AG08395 (cell line): Measurements from ENCODE around the gene CDK8.
A peak's percentile ranks its signal among the peaks of the same experiment; 100 is the strongest.
"Not testable (repeated sequence)": the region's sequence is repeated elsewhere in the genome, so short reads cannot be mapped to it uniquely, and the experiment has no call there.

Experiments
- DNase-seq: peaks from one replicate; pipeline ENCODE4 v3.0.0; 2012; ENCODE audit warnings: mixed read lengths, low spot score

The CDK8 gene

GRCh38 chr13:26316095-26316494, 62.2 kb downstream of the CDK8 start:
- DNase-seq, result not testable (repeated sequence)

GRCh38 chr13:26320766-26321165, 66.8 kb downstream of the CDK8 start:
- no peak for DNase-seq

DNA sequence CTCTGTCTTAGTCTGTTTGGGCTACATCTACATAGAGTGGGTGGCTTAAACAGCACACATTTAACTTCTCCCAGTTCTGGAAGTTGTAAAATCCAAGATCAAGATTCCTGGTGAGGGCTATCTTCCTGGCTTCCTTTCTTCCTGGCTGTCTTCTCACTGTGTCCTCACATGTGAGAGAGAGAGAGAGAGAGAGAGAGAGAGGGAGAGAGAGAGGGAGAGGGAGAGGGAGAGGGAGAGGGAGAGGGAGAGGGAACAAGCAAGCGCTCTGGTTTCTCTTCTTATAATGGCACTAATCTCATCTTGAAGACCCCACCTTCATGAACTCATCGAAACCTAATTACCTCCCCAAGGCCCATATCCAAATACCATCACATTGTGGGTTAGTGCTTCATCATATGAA, 69.2 kb downstream of the CDK8 start:
- DNase-seq, result no peak

GRCh38 chr13:26323764-26324163, 69.8 kb downstream of the CDK8 start:
- no peak for DNase-seq

GRCh38 chr13:26324294-26324693, 70.4 kb downstream of the CDK8 start:
- DNase-seq, result no peak

GRCh38 chr13:26324867-26325266, 70.9 kb downstream of the CDK8 start:
- DNase-seq, result no peak

- no peak for DNase-seq
Measured at GRCh38 chr13:26325876-26326275, 71.9 kb downstream of the CDK8 start.

DNA sequence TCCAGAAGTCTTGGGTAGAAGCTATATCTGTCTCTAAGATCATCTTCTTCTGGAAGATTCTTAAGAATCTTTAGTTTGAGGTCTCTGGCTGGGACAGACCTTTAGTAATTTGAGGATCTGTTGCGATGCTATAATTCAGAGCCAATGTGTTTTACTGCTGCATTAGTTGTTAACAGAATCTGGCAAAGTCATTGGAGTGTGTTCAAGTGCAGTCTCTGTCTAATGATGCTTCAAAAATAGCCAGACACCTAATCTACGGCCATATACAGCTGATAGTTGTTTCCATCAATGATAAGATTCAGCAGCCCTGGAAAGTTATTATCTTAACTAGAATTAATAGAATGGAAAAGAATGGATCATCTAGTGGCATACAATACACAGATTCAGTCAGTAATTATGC, 72.6 kb downstream of the CDK8 start:
- DNase-seq, result no peak

- no peak for DNase-seq
Measured at GRCh38 chr13:26327940-26328725, 74.2 kb downstream of the CDK8 start.

GRCh38 chr13:26335158-26335557, 81.2 kb downstream of the CDK8 start:
- DNase-seq, result no peak

DNA sequence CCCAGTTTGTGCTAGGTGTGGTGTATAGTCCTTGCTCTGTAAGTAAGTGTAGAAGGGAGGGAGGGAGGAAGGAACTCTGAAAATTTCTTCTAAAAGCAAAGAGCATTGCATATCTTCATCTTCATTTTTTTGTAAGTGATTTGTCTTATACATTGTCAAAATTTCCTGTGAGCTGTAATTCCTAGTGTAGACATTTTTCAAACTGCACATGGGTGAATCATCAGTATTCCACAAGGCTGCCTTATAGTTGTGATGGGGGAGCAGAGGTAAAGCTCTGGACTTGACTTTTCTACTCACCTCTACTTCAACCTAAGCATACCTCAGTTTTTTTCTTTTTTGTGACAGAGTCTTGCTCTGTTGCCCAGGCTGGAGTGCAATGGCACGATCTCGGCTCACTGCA, 86.9 kb downstream of the CDK8 start:
- no peak for DNase-seq

GRCh38 chr13:26342898-26343297, 89.0 kb downstream of the CDK8 start:
- no peak for DNase-seq

DNA sequence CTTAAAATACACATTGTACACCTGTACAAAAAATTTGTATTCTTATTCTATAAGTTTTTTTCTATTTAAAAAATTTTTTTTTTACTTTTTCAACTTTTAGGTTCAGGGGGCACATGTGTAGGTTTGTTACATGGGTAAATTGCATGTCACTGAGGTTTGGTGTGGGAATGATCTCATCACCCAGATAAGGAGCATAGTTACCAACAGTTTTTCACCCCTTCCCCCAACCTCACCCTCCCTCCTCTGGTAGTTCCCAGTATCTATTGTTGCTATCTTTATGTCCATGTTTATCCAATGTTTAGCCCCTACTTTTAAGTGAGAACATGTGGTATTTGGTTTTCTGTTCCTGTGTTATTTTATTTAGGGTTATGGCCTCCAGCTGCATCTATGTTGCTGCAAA, 89.9 kb downstream of the CDK8 start:
- no peak for DNase-seq

GRCh38 chr13:26344980-26345379, 91.1 kb downstream of the CDK8 start:
- DNase-seq, result no peak

- DNase-seq, result no peak
Measured at GRCh38 chr13:26348966-26349365, 95.0 kb downstream of the CDK8 start.

DNA sequence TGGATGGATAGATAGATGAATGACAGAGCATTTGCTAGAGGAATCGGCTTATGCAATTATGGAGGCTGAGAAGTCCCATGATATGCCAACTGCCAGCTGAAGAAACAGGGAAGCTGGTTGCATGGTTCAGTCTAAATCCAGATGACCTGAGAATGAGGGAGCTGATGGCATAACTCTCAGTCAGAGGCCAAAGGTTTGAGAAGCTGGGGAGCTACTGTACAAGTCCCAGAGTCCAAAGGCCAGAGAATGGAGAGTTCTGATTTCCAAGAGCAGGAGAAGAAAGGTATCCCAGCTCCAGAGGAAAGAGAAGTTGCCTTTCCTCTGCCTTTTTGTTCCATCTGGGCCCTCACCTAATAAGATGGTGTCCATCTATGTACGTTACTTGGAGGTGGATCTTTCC, 108.3 kb downstream of the CDK8 start:
- no peak for DNase-seq

- DNase-seq, result no peak
Measured at GRCh38 chr13:26370553-26370952, 116.6 kb downstream of the CDK8 start.

DNA sequence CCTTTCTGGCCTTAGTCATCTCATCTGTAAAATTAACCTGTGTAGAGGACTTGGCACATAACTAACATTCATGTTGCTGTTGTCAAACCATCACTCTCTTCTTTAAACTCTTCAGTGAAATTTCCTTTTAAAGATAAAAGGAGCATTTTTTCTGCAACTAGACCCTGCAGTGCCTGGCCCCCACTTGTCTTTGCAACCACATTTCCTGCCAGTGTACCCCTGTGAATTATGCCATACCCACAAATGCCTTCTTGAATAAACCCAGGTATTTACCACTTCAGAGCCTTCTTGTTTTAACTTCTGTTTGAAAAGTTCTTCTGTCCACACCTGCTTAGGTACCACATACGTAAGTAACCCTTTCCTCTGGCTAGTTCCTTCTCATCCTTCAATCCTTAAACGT, 118.8 kb downstream of the CDK8 start:
- no peak for DNase-seq

GRCh38 chr13:26376430-26376829, 122.5 kb downstream of the CDK8 start:
- DNase-seq, result no peak

- peak; percentile 22 for DNase-seq
Measured at GRCh38 chr13:26377038-26377437, 123.1 kb downstream of the CDK8 start.

DNA sequence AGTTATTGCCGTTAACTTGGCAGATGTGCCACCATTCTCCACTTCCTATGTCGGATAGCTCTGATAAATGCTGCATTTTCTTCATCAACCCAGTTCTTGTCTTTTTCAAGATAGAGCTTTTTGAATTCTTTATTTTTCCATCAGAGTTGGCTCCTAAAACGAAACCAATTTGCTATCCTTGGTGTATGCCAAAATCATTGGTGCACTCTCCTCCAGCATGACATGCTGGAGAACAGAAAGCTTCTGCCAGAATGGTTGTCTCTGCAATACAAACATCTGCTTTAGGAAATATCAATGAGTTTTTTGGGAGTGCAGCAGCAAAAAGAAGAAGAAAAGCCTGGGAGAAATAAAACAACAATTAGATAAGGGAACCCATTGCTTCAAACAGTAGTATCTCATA, 124.2 kb downstream of the CDK8 start:
- no peak for DNase-seq

- no peak for DNase-seq
Measured at GRCh38 chr13:26379831-26380230, 125.9 kb downstream of the CDK8 start.

DNA sequence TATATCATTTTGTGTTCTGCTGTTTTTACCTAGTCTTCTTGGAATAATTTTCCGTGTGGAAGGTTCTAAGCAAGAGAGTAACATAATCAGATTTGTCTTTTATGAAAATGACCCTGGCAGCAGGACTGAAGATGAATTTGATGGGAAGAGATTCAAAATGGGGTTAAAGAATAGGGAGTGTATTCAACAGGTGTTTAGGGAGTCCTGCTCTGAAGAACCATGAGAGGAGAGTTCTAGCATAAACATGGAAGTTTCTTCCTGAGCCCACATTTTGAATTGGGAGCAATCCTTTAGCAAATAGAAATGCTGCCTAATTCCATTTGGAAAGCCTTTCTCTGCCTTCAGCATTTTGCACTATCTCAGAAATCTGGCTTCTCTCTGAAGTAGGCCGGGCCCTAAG, 127.0 kb downstream of the CDK8 start:
- DNase-seq, result no peak

- no peak for DNase-seq
Measured at GRCh38 chr13:26382366-26382765, 128.4 kb downstream of the CDK8 start.
